Endothelial cell of umbilical vein (primary cell): ENCODE measurements around the gene SLC22A3. TPM values are rescaled to one million over a fixed set of nuclear protein-coding genes. Genes with fewer than 3 reads are reported as not detected.

Experiments
- BruUV-seq: library from RNA; stranded (reverse); fragments of 400-500 nt; replicated peaks from 2 replicates; lab custom pipeline; 2021; lab: Mats Ljungman, UMichigan
- CTCF ChIA-PET: fragments of 300-600, 350-600 bp; sonication (Branson Sonifier 250); formaldehyde crosslinking; loops from one replicate; lab custom pipeline; 2021; ENCODE audit warnings: antibody characterized with exemption, inconsistent platforms; lab: Charles Lee
- POLR2A ChIA-PET: fragments of 300-600, 350-600 bp; sonication (Branson Sonifier 250); formaldehyde crosslinking; loops from one replicate; lab custom pipeline; 2021; ENCODE audit warnings: antibody characterized with exemption, inconsistent platforms; lab: Charles Lee
- DNase-seq: peaks from one replicate; pipeline ENCODE4 v3.0.0-alpha.2; 2011; ENCODE audit warnings: low read depth, low spot score
- FAIRE-seq: peaks from 2 replicates; lab custom pipeline; 2011; peaks lifted over from hg19 to GRCh38; lab: Jason Lieb, UNC
- H2AFZ ChIP-seq: 2 replicates; pipeline ENCODE4 v1.6.0; 2012; ENCODE audit warnings: low read depth, low read length, control low read depth, inconsistent platforms
- H3K27ac ChIP-seq: 2 replicates; pipeline ENCODE4 v1.5.1; 2011; ENCODE audit warnings: low read depth, mild to moderate bottlenecking, control low read depth, low read length, moderate library complexity; ENCODE audit not compliant: insufficient read depth
- H3K27me3 ChIP-seq, 2 experiments: 2 replicates each; pipeline versions ENCODE4 v1.6.0 to v1.6.1; 2011; ENCODE audit warnings: low read length in 2 of 2, mixed read lengths in 1 of 2; ENCODE audit not compliant: control insufficient read depth in 2 of 2, insufficient read depth in 2 of 2
- H3K36me3 ChIP-seq, 2 experiments: 2 replicates in 1 of 2; 3 replicates in 1 of 2; pipeline ENCODE4 v1.5.1; 2011; ENCODE audit warnings: low read length in 2 of 2, mild to moderate bottlenecking in 1 of 2, moderate library complexity in 1 of 2; ENCODE audit not compliant: control insufficient read depth in 2 of 2, insufficient read depth in 2 of 2; ENCODE audit errors: extremely low read depth in 1 of 2
- H3K4me1 ChIP-seq: 3 replicates; pipeline ENCODE4 v1.5.1; 2011; ENCODE audit warnings: mild to moderate bottlenecking, low read length; ENCODE audit not compliant: control insufficient read depth, insufficient read depth; ENCODE audit errors: extremely low read depth
- H3K4me2 ChIP-seq: 2 replicates; pipeline ENCODE4 v1.6.1; 2011; ENCODE audit warnings: low read length, control low read depth, mixed read lengths; ENCODE audit not compliant: insufficient read depth
- H3K4me3 ChIP-seq, 3 experiments: fragments of 200-600 bp in 1 of 3; sonication (generic), shearing (Covaris generic) in 1 of 3; replicated peaks in 1 of 3; 2 replicates each; pipeline ENCODE4 v1.5.1; 2011 to 2016; ENCODE audit warnings: control low read depth in 3 of 3, low read length in 3 of 3, mild to moderate bottlenecking in 2 of 3, inconsistent platforms in 1 of 3, low read depth in 1 of 3, moderate library complexity in 1 of 3; ENCODE audit not compliant: insufficient read depth in 1 of 3
- H3K79me2 ChIP-seq: 2 replicates; pipeline ENCODE4 v1.6.0; 2012; ENCODE audit warnings: low read length, inconsistent platforms; ENCODE audit not compliant: control insufficient read depth, insufficient read depth
- H3K9ac ChIP-seq: replicated peaks from 2 replicates; pipeline ENCODE3; 2011; ENCODE audit warnings: low read length, control low read depth; ENCODE audit not compliant: insufficient read depth; ENCODE audit errors: extremely low read depth
- H3K9me1 ChIP-seq: replicated peaks from 3 replicates; pipeline ENCODE4 v1.6.0; 2011; ENCODE audit warnings: mild to moderate bottlenecking, low read length; ENCODE audit not compliant: control insufficient read depth, insufficient read depth; ENCODE audit errors: extremely low read depth
- H3K9me3 ChIP-seq: replicated peaks from 2 replicates; pipeline ENCODE4 v1.5.1; 2012; ENCODE audit warnings: low read length, inconsistent platforms; ENCODE audit not compliant: control insufficient read depth, insufficient read depth
- H4K20me1 ChIP-seq: replicated peaks from 2 replicates; pipeline ENCODE3; 2011; ENCODE audit warnings: mild to moderate bottlenecking, low read length; ENCODE audit not compliant: control insufficient read depth, insufficient read depth; ENCODE audit errors: extremely low read depth
- EZH2 ChIP-seq: IDR thresholded peaks from 2 replicates; pipeline ENCODE4 v1.6.1; 2012; ENCODE audit warnings: borderline replicate concordance, low read depth, mild to moderate bottlenecking, moderate library complexity, low read length, inconsistent platforms; ENCODE audit not compliant: severe bottlenecking
- JUN ChIP-seq: IDR thresholded peaks from 2 replicates; pipeline ENCODE4 v1.6.1; 2011; ENCODE audit warnings: borderline replicate concordance, low read depth; ENCODE audit not compliant: insufficient read length, insufficient read depth
- MYC ChIP-seq: IDR thresholded peaks from one replicate; pipeline ENCODE4 v1.6.1; 2011; ENCODE audit warnings: mild to moderate bottlenecking, low read depth, low read length
- dilution Hi-C: fragments of 300-500 bp; cut with MboI; formaldehyde crosslinking; loops from one replicate; pipeline ENCODE4 v1.15.0; 2019; ENCODE audit warnings: low sequenced_read_pairs; ENCODE audit not compliant: extremely low pct_ligation_motif_present
- intact Hi-C: fragments of 100-400 bp; cut with micrococcal nuclease; formaldehyde crosslinking; loops from one replicate; pipeline ENCODE4 v1.10.0; 2022
- polyA plus RNA-seq, 4 experiments: library from polyadenylated mRNA; depleted of rRNA in 3 of 4; stranded (reverse) in 3 of 4; unstranded in 1 of 4; fragments of >200 nt; gene quantifications; 2 replicates each; pipeline versions ENCODE4 v1.2.1 to v1.2.3, GENCODE V29; 2011 to 2012; ENCODE audit warnings: missing spikeins in 1 of 4
- total RNA-seq: library from RNA; stranded (reverse); gene quantifications from 2 replicates; pipeline ENCODE4 v1.2.3, GENCODE V29; 2021
- TF ChIP-seq, protein P1 (sequence below), 2 donors: IDR thresholded peaks; 1 replicate in 1 of 2; 2 replicates in 1 of 2; pipeline ENCODE4 v1.5.1; 2011; ENCODE audit warnings: low read length in 2 of 2, mild to moderate bottlenecking in 2 of 2, moderate library complexity in 2 of 2, control low read depth in 1 of 2, inconsistent platforms in 1 of 2, low read depth in 1 of 2; ENCODE audit not compliant: insufficient read depth in 1 of 2; ENCODE audit errors: extremely low read depth in 1 of 2

Gene SLC22A3
- total and polyA plus RNA-seq, 2 donors (not counting 3 experiments of a cell fraction or from before 2014, with no cell fraction given): not detected

DNA sequence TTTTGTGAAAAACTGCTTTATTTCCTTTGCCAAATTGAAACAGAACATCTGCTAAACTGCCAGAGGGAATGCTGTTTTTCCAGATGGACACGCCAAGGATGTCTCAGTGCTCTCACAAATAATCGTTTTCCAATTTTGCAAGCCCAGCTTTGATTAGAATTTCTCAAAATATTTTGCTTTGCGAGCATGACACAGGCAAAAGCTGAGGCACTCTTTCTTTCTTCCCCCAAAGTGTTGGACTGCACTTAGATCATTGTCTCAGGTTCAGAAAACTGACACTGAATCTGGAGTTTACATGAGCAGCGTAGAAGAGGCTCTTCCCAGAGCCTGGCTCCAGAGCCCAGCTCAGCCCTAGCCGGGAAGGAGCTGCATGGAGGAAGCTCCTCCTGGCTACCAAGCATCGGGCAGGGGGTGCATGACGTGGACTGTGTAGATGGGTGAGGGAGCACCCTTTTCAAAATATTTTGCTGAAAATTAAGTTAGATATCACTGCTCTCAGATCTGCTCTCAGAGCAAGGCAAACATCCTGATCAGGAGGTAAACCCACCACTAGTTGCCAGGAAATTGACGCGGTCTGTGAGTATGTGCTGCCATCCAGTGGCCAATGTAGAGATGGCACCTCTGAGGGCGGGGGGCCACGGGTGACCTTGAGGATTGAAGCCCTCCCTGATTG lies 107.5 kb downstream of the SLC22A3 start:
- no peak overlapping the region for H2AFZ ChIP-seq
- no peak for TF ChIP-seq EZH2
- no peak for TF ChIP-seq MYC
- TF ChIP-seq, protein P1, sequence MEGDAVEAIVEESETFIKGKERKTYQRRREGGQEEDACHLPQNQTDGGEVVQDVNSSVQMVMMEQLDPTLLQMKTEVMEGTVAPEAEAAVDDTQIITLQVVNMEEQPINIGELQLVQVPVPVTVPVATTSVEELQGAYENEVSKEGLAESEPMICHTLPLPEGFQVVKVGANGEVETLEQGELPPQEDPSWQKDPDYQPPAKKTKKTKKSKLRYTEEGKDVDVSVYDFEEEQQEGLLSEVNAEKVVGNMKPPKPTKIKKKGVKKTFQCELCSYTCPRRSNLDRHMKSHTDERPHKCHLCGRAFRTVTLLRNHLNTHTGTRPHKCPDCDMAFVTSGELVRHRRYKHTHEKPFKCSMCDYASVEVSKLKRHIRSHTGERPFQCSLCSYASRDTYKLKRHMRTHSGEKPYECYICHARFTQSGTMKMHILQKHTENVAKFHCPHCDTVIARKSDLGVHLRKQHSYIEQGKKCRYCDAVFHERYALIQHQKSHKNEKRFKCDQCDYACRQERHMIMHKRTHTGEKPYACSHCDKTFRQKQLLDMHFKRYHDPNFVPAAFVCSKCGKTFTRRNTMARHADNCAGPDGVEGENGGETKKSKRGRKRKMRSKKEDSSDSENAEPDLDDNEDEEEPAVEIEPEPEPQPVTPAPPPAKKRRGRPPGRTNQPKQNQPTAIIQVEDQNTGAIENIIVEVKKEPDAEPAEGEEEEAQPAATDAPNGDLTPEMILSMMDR (IDR thresholded peaks at IDR 0.05; ENCODE audit: extremely low read depth in 1 of 2, insufficient read depth in 1 of 2, low read depth in 1 of 2, low read length in 2 of 2): peak; percentile 77 to 80
- TF ChIP-seq JUN: no peak

More for the DNA sequence above, 107.5 kb downstream of the SLC22A3 start:
- no TSS peak for BruUV-seq
- DNase-seq (peak; percentile 43), FAIRE-seq (peak; percentile 75)
- Histone ChIP-seq H3K9me1 (no peaks in the 10 kb centered on the region), H3K9me3 (no peaks in the 10 kb centered on the region), H3K9ac (no peak overlapping the region), H4K20me1 (no peaks in the 10 kb centered on the region), H3K4me1 (no peaks in the 10 kb centered on the region), H3K4me2 (no peak overlapping the region), H3K27me3 (no peaks in the 10 kb centered on the region), H3K79me2 (no peaks in the 10 kb centered on the region), H3K27ac (no peak overlapping the region), H3K4me3 (no peak overlapping the region), H3K36me3 (no peaks in the 10 kb centered on the region)
- ChIA-PET CTCF (interaction anchor here (0.6 to 3.7 kb wide), 17 partner anchors 9 to 801 kb away, joined by 3 to 96 read pairs (median 4); partner anchors contain the start of gene TCP1), POLR2A (no interaction called here)
- intact Hi-C loops: loop anchor here (1.0 to 5.0 kb wide), 6 partner anchors 317 to 1288 kb away; partner anchors contain the start of genes FNDC1, MRPL18 and SOD2
- dilution Hi-C loops: no loop called here
